CD4-positive, alpha-beta T cell treated with Interleukin-6 at 100 ng/mL for 8 hours (primary cell): ENCODE results near the gene FBXO15.
A peak's percentile ranks its signal among the peaks of the same experiment; 100 is the strongest.

Experiments used
- DNase-seq: peaks from one replicate; pipeline ENCODE4 v3.0.0-alpha.2; 2020; ENCODE audit warnings: mixed read lengths, low spot score

Gene FBXO15

DNA sequence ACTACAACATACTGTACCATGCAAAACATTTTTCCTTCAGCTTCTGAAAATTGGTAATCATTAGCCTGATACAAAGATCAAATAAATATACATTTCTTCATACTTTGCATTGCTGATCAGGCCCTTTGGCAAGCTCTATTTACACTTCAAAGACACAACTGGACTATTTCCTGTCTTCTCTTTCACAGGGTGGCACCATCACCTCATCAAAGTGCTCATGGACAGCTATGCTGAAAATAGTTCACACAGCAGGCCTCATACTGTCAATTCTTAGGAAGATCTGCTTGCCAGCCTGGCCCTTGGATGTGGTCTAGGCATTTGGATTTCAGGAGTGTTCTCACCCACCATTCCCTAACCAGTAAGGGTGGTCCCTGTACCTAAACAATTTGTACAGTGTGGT lies 33.9 kb downstream of the FBXO15 start:
- DNase-seq, result no peak

DNA sequence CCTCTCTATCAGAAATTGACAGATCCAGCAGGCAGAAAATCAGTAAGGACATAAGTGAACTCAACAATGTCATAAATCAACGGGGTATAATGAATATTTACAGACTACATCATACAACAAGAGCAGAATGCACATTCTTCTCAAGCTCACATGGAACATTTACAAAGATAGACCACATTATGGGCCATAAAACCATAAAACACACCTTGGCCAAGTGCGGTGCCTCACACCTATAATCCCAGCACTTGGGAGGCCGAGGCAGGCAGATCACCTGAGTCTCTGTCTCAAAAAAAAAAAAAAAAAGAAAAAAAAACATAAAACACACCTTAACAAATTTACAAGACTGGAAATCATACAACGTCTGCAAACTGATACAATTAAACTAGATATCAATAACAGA lies 36.7 kb downstream of the FBXO15 start:
- DNase-seq, result no peak

DNA sequence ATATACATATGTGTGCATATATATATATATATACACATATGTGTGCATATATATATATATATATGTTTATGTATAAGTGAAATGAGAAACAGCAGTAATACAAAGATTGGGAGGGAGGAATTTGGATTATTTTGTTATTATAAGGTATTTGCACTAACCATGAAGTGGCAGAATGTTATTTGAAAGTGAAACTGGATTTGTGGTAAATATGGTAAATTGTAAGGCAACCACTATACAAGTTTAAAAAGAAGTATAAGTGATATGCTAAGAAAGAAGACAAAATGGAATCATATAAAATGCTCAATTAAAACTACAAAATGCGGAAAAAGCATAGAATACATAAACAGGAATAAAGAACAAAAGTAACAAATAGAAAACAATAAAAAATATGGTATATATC lies 37.5 kb downstream of the FBXO15 start:
- DNase-seq, result no peak

DNA sequence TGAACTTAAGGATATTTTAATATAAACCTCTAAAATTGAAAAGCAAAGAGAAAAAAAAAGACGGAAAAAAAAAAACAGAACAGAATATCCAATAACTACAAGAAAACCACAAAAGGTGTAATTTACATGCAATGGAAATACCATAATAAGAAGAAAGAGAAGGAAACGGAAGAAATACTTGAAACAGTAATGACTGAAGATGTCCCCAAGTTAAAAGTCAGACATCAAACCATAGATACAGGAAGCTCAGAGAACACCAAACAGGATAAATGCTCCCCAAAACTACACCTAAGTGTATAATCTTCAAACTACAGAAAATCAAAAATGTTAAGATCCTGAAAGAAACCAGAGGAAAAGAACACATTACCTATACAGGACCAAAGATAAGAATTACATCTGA lies 39.2 kb downstream of the FBXO15 start:
- DNase-seq, result no peak

DNA sequence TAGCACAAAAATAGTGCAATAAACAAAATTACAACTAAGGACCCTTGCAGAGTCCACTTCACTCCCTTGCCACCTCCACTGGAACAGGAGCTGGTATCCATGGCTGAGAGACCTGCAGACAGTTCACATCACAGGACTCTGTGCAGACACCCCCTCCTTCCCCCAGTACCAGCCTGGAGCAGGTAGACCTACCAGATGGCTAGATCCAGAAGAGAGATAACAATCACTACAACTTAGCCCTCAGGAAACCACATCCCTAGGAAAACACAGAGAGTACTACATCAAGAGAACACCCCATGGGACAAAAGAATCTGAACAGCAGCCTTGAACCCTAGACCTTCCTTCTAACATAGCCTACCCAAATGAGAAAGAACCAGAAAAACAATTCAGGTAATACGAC lies 49.8 kb downstream of the FBXO15 start:
- DNase-seq, result no peak

DNA sequence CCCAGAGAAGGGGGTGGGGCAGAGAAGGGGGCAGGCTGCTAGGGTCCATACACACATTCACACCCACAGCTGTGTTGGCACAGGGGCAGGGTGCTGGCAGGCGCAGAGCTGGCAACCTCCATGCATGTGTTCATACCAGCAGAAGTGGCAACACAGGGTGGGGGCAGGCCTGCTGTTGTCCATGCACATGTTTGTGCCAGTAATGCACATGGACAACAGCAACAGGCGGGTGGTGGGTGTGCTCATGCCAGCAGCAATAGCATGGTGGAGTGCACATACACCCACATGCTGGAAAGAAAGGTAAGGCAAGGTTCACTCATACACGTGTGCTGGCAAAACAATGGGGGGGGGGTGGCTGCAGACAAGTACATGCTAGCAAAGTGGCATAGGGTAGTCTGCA lies 54.7 kb downstream of the FBXO15 start:
- no peak for DNase-seq

DNA sequence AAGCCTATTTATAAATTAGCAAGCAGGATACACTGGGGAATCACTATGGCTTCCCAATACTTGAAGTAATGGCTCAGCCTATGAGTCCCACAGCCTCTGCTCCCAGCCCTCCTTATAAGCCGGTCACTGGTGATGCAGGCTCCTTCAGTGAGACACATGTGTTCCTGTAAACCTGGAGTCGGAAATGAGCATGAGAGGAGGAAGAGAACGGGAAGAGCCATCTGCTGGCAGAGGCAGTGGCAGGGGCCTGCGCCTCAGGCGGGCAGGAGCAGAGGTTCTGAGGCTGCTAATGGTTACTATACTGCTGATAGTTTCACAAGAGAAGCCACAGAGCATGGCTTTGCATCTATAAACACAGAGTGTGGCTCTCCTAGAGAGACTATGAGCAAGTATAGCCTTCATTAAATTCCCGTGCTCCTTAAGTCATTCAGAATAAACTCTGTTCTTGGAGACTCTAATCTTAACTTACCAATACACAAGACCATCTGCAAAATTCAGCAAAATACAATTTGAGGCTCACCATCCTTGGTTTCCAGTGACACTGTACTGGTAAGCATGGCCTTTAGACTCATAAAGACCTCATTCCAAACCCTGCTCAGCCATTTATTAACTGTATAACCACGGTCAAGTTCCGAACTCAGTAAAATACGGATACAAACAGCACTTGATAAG lies 63.3 kb downstream of the FBXO15 start:
- DNase-seq, result no peak

DNA sequence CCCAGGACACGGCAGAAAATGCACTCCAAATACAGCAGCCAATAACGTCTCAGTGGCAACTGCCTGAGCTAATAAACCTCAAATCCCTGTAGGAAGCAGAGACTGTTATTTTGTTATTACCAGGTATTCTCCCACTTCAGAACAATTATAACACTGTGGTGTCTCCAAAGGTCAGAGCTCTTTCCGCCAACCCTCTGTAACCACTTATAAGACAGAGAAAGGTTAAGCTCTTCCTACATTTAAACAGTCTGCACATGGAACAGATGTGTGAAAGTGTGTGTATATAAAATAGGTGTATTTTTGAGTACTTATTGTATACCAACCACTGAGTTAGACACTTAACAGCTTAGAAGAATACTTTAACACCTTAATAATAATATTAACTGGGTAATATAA lies 64.1 kb downstream of the FBXO15 start:
- no peak for DNase-seq

DNA sequence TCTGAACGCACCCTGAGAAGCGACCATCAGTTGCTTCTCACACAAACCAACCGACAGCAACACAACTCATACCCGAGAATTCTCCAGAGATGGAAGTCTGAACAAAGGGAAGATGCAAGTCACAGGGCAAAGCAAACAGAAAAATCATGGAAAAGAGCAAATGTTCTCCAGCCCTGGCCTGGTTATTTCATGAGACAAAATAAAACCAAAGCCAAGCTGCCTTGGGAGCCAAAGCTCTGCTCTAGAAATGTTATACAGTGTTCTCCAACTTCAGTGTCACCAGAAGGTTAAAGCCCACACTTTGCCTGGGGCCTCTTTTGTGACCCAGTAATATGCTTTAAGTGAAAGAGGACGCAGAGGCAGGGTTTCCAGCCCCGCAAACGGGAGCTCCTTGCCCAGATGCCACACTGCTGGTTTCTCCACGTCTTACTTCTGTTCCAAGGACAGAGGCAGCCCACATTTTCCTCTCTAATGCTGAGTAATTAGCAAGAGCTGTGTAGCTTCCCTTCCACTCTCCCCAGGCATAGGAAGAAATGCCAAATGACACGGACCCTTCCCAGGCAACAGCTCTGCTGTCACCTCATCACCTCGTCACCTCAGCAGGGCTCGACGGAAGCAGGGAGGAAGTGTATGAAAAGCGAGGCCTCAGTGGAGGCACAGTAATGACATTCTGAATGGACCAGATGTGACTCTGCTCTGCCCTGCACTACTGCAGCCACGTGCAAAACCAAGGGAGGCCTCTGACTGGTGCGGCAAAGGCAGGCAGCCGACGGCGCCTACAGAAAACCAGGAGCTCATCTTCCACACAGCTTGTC lies 64.7 kb downstream of the FBXO15 start:
- DNase-seq, result peak; percentile 19

DNA sequence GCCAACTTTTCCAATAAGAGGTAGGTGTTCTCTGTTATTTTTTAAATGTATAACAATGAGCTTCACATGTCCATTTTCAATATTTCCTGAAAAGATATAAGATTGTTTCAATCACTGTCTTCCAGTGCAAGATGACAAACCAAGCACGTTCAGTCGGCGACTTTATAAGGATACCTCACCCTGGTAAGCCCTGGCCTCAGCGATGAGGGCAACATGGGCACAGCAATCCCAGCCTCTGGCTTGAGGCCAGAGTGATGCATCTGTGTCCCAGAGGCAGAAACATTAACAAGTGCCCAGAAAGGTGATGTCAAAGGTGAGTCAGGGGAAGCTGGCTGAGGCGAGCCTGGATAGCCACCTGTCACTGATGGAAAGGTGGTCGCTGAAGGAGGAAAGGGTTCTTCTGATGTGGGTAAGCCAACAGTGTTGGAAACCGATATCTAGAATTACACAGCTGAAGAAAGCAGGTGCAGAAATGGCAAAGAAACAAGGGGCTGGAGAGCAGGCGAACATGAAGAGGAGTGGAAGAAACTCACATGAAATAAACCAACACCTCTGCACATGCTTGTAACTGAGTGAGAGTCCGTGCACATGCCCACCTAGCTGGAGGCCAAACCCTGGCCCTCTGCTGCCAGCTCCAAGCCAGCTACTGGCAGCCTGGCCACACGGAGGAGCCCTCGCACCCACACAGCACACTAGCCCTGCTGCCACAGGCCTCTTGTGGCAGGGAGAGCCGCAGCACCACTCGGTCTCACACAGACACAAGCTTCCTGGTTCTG lies 65.5 kb downstream of the FBXO15 start:
- DNase-seq, result peak; percentile 77

DNA sequence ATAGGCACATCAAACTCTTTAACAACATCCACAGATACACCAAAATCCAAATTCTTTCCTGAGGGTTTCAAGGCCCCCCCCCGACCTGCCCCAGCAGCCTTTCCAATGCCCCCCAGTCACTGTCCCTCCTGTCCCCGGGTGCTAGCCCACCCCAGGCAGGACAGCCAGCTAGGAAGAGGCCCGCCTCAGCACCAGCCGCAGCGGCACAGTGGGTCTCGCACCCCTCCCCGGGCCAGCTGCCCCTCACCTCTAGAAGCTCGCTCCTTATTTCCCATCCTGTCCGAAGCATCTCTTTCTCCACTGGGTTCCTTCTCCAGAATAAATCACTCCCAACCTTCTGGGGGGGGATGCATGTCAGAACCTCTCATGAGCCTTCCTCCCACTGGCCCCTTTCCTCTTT lies 69.4 kb downstream of the FBXO15 start:
- DNase-seq, result no peak

DNA sequence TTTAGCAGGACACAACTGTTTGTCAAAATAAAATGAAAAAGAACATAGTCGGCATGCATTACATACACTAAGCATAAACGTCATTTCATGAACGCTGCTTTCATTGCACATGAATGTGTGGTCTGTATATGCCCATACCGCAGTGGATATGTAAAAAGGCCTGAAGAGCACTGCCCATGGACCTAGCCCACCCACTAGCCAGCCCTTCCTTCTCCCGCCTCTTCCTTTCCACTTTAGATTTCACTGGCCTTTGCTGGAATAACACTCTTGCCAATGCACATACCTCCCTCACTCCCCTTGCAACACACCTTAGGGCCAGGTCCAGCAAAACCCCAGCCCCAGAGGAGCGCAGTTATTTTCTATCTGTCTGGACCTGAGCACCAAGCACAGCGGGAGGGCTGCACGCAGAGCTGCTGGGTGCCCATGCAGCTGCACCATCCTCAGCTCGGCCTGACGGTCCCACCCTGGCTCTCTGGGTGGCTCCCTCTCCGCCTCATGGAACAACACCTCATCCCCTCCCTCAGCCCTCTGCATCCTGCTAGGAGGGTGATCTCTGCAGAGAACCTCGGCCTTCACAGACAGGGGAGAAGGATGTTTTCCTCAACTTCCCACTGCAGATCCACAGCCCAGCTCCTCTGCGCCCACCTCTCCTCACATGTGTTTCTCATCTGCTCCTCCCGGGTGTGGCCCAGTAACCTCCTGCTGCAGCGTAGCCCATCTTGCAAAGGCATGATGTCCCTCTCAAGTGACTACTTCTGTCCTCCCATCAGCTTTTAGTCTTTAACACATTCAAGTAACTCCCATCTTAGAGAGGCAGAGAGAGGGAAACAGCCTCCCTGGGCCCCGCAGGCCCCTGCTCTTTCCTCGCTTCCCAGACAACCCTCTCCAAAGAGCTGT lies 72.7 kb downstream of the FBXO15 start:
- DNase-seq, result no peak

DNA sequence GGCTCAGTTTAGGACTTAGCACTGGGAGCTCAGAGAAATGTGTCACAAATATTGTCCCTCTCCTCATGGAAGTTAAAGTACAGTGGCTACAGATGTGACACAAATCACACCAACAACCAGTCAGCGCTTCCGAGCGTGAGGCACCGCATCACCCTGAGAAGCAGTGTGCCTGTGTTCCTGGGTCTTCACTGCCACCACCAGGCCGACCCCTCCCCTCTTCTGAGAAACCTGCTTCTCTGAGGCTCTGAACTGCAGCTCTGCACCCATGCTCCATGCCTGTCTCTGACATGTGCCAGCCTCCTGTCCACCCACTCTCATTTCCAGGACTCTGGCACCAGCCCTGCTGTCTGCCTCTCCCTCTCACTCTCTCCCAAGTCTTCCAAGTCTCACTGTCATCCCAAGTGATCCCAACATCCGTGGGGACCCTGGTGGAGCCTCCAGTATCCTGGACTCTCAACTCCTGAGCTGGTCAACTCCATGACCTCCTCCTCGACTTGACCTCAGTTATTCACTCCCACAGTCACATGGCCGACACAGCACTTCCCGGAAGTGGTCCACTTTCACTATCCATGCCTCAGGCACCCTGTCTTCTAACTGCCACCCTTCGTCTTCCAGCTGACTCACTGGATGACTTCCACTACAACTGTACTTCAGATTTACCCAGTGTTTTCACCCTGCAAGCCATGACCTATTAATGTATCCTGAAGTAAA lies 73.5 kb downstream of the FBXO15 start:
- no peak for DNase-seq

DNA sequence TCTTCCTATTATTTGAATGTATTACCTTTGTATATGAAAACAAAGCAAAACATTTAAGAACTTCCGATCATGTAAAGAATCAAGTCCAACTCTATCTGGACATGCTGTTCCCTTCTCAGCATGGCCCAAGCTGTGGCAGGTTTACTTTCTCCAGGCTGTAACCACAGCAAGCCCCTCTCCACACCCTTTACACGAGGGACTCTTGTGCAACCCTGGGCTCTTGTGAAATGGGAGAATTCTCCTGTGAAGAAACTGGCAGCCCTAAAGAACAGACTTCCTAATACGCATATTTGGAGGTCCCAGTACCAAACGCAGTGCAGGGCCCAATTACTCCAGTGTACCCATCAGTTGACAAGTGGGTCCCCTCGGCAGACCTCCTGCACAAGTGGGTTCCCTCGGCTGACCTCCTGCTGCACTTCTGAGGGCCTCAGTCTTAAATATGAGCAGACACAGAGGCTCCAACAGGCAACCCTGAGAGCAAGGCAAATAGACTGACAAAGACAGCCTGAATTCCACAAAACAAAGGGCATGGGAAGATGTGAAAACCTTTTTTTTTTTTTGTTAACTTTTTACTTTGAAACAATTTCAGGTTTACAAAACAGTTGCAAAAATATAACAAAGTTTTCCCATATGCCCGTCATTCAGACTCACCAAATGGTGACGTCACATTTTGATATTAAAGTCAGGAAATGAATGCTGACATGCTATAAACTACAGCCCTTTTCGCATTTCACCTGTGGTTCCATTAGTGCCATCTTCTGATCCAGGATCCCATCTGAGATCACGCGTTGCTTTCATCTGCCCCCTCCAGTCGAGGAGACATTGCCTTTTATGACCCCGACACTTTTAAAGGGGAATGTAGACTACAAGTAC lies 78.2 kb downstream of the FBXO15 start:
- no peak for DNase-seq

DNA sequence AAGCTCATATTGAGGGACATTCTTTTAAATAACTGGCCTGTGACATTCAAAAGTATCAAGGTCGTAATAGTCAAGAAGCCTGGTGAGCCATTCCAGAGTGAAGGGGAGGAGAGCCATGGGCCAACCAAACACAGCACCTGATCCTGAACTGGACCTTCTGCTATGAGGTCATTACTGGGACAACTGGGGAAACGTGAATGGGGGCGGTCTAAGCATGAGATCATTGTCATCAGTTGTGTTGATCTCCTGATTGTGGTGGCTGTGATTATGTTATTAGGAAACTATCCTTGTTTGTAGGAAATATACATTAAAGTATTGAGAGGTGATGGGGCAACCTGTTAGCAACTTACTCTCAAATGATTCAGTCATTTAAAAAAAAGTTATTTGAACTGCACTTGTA lies 79.3 kb downstream of the FBXO15 start:
- no peak for DNase-seq

DNA sequence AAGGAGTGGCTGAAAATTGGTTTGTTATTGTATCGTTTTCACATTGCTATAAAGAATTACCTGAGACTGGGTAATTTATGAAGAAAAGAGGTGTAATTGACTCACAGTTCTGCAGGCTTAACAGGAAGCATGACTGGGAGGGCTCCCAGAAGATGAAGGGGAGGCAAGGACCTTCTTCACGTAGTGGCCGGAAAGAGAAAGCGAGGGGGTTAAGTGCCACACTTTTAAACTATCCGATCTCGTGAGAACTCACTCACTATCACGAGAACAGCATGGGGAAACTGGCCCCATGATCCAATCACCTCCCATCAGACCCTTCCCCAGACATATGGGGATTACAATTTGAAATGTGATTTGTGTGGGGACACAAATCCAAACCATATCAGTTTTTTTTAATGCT lies 81.6 kb downstream of the FBXO15 start:
- no peak for DNase-seq

DNA sequence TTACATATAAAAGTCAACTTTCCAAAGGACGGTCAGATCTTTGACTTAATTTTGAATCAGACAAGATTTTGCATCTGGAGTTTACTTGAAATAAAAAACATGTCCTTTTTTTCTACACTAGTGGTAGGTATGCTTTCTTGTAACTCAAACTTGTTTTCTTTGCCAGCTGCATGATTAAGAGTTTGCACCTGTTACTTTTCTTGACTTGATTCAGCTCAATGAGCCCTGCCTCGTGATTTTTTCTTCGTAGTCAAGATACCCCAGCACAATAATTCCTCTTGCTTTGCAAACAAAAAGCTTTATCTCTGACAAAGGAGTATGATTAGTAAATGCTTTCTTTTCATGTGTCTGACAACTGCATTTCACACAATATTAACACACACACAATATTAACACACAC lies 82.3 kb downstream of the FBXO15 start:
- no peak for DNase-seq

DNA sequence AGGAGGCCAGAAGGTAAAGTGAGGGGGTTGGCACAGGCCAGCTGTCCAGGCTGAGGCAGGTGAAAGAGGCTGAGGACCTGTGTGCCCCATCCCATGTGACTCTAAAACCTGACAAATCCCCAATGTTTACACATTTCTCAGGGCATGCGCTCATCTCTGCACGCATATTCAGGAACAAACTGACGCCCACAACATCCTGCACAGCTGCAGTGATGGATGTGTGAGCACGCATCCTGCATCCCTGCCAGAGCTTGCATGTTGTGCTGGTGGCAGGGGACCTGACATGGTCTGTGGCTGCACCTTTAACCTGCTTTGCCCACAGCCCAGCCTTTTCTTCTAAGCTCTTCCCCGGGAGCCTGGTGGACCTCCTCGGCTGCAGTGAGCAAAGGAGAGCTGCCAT lies 83.1 kb downstream of the FBXO15 start:
- DNase-seq, result peak; percentile 30

DNA sequence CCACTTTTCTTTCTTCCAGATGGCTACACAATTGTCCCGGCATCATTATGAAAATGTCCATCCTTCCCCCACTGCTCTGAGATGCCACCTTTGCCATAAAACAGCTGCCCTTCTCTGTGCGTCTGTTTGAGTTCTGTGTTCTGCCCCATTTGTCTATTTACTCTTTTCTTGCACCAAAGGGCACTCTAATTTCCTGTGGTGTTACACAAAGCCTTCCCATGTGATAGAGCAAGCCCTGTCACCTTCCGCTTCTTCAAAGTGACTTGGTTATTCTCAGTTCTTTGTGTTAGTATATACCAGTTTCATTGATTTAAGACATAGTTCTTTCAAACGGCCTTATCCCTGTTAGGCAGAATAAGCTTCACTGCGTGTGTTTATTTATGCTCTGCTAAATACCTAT lies 84.1 kb downstream of the FBXO15 start:
- DNase-seq, result no peak

DNA sequence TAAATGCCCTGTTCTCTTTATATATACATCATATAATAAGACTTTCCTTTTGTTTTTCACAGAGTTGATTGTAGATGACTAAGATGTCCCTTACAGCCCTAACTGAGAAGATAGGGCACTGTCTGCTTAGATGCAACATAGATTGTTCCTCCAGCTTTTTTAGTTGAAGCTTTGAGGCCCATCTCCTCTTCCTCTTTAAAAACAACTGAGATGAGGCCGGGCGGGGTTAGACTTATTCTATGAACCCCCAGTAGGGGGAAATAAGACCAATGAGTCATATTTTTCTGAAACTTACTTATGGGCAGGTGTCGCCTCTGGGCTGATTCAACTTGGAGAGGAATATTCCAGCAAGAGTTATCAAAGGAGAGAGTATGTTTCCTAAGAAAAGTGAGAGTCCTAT lies 84.6 kb downstream of the FBXO15 start:
- no peak for DNase-seq
